SK-N-SH (cell line): Measurements from ENCODE around the gene RCSD1. TPM values are rescaled to one million over a fixed set of nuclear protein-coding genes. Genes with fewer than 3 reads are reported as not detected.

Source experiments
- CTCF ChIA-PET: fragments of 300-600, 350-600 bp; formaldehyde crosslinking; extraction: SDS; loops from one replicate; lab custom pipeline; 2021; lab: Yijun Ruan, JAX
- POLR2A ChIA-PET: fragments of 350-600 bp; sonication (Branson Sonifier 250); formaldehyde crosslinking; extraction: SDS; loops from one replicate; lab custom pipeline; 2020; ENCODE audit warnings: antibody characterized with exemption, inconsistent platforms; lab: Yijun Ruan, JAX
- DNase-seq: peaks from one replicate; pipeline ENCODE4 v3.0.0; 2012
- H2AFZ ChIP-seq: fragments of 200-600 bp; sonication (generic); 2 replicates; pipeline ENCODE4 v1.8.1; 2016; ENCODE audit warnings: antibody characterized with exemption, mild to moderate bottlenecking, low read depth
- H3F3A ChIP-seq: fragments of 200-600 bp; sonication (generic); replicated peaks from 2 replicates; pipeline ENCODE3; 2016; ENCODE audit warnings: antibody characterized with exemption, mild to moderate bottlenecking; ENCODE audit not compliant: insufficient read depth
- H3K27ac ChIP-seq, 2 experiments: fragments of 200-500 bp in 1 of 2; fragments of 200-600 bp in 1 of 2; sonication (Bioruptor generic) in 1 of 2; sonication (generic), shearing (Covaris generic) in 1 of 2; 2 replicates each; pipeline versions ENCODE4 v1.5.1 to v1.6.1; 2014 to 2016; ENCODE audit warnings: low read depth in 2 of 2, inconsistent platforms in 1 of 2, low read length in 1 of 2, mild to moderate bottlenecking in 1 of 2, mixed read lengths in 1 of 2
- H3K27me3 ChIP-seq: fragments of 200-600 bp; sonication (generic), shearing (Covaris generic); 2 replicates; pipeline ENCODE4 v1.6.1; 2016; ENCODE audit warnings: mixed run types; ENCODE audit not compliant: insufficient read depth
- H3K36me3 ChIP-seq, 2 experiments: fragments of 200-500 bp in 1 of 2; fragments of 200-600 bp in 1 of 2; sonication (Bioruptor generic) in 1 of 2; sonication (generic) in 1 of 2; replicated peaks in 1 of 2; 2 replicates each; pipeline versions ENCODE3 to v1.5.1; 2014 to 2016; ENCODE audit warnings: low read length in 1 of 2, mild to moderate bottlenecking in 1 of 2; ENCODE audit not compliant: insufficient read depth in 2 of 2, control insufficient read depth in 1 of 2
- H3K4me1 ChIP-seq, 2 experiments: fragments of 200-500 bp in 1 of 2; fragments of 200-600 bp in 1 of 2; sonication (Bioruptor generic) in 1 of 2; sonication (generic), shearing (Covaris generic) in 1 of 2; 2 replicates each; pipeline versions ENCODE4 v1.5.1 to v1.6.1; 2014 to 2016; ENCODE audit warnings: low read depth in 1 of 2, low read length in 1 of 2, mixed run types in 1 of 2; ENCODE audit not compliant: insufficient read depth in 2 of 2, control insufficient read depth in 1 of 2
- H3K4me2 ChIP-seq: fragments of 200-600 bp; sonication (generic), shearing (Covaris generic); 2 replicates; pipeline ENCODE4 v1.6.1; 2017; ENCODE audit warnings: mixed run types
- H3K4me3 ChIP-seq, 2 experiments: fragments of 200-500 bp in 1 of 2; fragments of 200-600 bp in 1 of 2; sonication (Bioruptor generic) in 1 of 2; sonication (generic), shearing (Covaris generic) in 1 of 2; 2 replicates each; pipeline versions ENCODE4 v1.5.1 to v1.8.1; 2014 to 2016; ENCODE audit warnings: low read depth in 2 of 2, inconsistent platforms in 1 of 2, low read length in 1 of 2, mild to moderate bottlenecking in 1 of 2, mixed read lengths in 1 of 2, moderate library complexity in 1 of 2
- H3K79me2 ChIP-seq: fragments of 200-600 bp; sonication (generic); 2 replicates; pipeline ENCODE4 v1.8.1; 2017; ENCODE audit warnings: mild to moderate bottlenecking; ENCODE audit not compliant: insufficient read depth
- H3K9ac ChIP-seq: fragments of 200-600 bp; sonication (generic); 2 replicates; pipeline ENCODE4 v1.6.1; 2017; ENCODE audit warnings: mixed run types
- H3K9me2 ChIP-seq: fragments of 200-600 bp; sonication (generic); 2 replicates; pipeline ENCODE4 v1.6.1; 2017; ENCODE audit warnings: mixed run types
- H3K9me3 ChIP-seq: fragments of 200-600 bp; sonication (generic); 2 replicates; pipeline ENCODE4 v1.6.1; 2017; ENCODE audit warnings: mixed run types, mild to moderate bottlenecking, moderate library complexity
- H4K20me1 ChIP-seq: fragments of 200-600 bp; sonication (generic); 2 replicates; pipeline ENCODE4 v1.6.1; 2017; ENCODE audit warnings: mild to moderate bottlenecking, mixed run types; ENCODE audit not compliant: insufficient read depth
- ELF1 ChIP-seq: IDR thresholded peaks from 2 replicates; pipeline ENCODE4 v1.4.0; 2012
- EP300 ChIP-seq, 2 experiments: IDR thresholded peaks; 2 replicates each; pipeline versions ENCODE4 v1.4.0 to v1.6.1; 2012; ENCODE audit warnings: borderline replicate concordance in 1 of 2, low read depth in 1 of 2, low read length in 1 of 2
- FOSL2 ChIP-seq: IDR thresholded peaks from 2 replicates; pipeline ENCODE4 v1.4.0; 2012; ENCODE audit warnings: low read depth, mild to moderate bottlenecking, moderate library complexity, borderline replicate concordance
- NFIC ChIP-seq: IDR thresholded peaks from 2 replicates; pipeline ENCODE4 v1.4.0; 2012; ENCODE audit warnings: borderline replicate concordance
- RXRA ChIP-seq: IDR thresholded peaks from 2 replicates; pipeline ENCODE4 v1.4.0; 2012; ENCODE audit warnings: low read depth, mild to moderate bottlenecking, borderline replicate concordance
- SIN3A ChIP-seq: IDR thresholded peaks from 2 replicates; pipeline ENCODE4 v1.6.1; 2012; ENCODE audit warnings: low read depth, mild to moderate bottlenecking, low read length, moderate library complexity, borderline replicate concordance
- WGBS: methylation state at CpG from one replicate; pipeline ENCODE4 v1.1.6; 2017; ENCODE audit warnings: low lambda C conversion rate; 5-methylcytosine and 5-hydroxymethylcytosine counted together
- polyA plus RNA-seq, 3 experiments: library from polyadenylated mRNA; depleted of rRNA; stranded (reverse); fragments of >200 nt; gene quantifications; 2 replicates each; pipeline ENCODE4 v1.2.3, GENCODE V29; 2012
- TF ChIP-seq, protein P1 (sequence below): IDR thresholded peaks from 2 replicates; pipeline ENCODE4 v1.4.0; 2012; ENCODE audit warnings: low read depth, borderline replicate concordance
- TF ChIP-seq, protein P2 (sequence below): IDR thresholded peaks from 2 replicates; pipeline ENCODE4 v1.4.0; 2012; ENCODE audit warnings: low read depth, borderline replicate concordance
- TF ChIP-seq, protein P3 (sequence below): fragments of 150-350 bp; IDR thresholded peaks from 2 replicates; pipeline ENCODE4 v1.6.1; 2016; ENCODE audit warnings: mild to moderate bottlenecking, low read depth, low read length
- TF ChIP-seq, protein P4 (sequence below): IDR thresholded peaks from 2 replicates; pipeline ENCODE4 v1.6.1; 2012; ENCODE audit warnings: mild to moderate bottlenecking, low read depth, low read length, moderate library complexity

Gene RCSD1
- polyA plus RNA-seq, 1 of the 3 experiments (the other 2 are of a cell fraction): 0.02 TPM

DNA sequence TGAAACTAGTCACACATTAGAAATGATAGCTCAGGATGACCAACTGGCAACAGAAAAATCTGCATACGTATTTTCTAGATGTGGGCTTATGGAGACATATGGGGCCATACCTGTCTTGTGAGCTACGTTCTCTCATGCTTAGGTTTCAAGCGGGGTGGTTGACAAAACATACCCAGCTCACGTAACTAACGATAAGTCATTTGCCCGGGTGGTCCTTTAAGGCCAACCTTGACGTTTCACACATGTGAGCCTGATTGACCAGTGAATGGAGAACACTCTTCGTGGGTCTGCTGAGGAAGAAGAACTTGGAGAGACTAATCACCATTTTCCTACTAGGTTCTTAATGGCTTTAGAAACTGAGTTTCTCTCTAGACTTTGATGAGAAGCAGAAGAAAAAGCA is 13.5 kb upstream of the RCSD1 start:
- H3F3A ChIP-seq: no peaks in the 10 kb centered on the region
- H3K9ac ChIP-seq: no peak overlapping the region
- H4K20me1 ChIP-seq: no peaks in the 10 kb centered on the region
- no peaks in the 10 kb centered on the region for H3K79me2 ChIP-seq
- no peak overlapping the region for H3K4me2 ChIP-seq
- H3K4me3 ChIP-seq: no peak overlapping the region
- no peaks in the 10 kb centered on the region for H3K9me2 ChIP-seq
- no peaks in the 10 kb centered on the region for H3K36me3 ChIP-seq
- H3K27ac ChIP-seq: no peak overlapping the region
- CTCF ChIA-PET: interaction anchor here (0.7 kb wide), 1 partner anchor 22 kb away, joined by 3 read pairs; no protein-coding TSS in a partner anchor
- no peak overlapping the region for H2AFZ ChIP-seq
- 84% methylated on average over 8 of the region's 8 CpGs for WGBS
- peaks cover 5% of the 10 kb centered on the region; the same call in 1 of the 2 replicates for H3K9me3 ChIP-seq
- TF ChIP-seq ELF1: no peak
- no peak for TF ChIP-seq FOSL2
- TF ChIP-seq RXRA: no peak
- TF ChIP-seq, protein P1, sequence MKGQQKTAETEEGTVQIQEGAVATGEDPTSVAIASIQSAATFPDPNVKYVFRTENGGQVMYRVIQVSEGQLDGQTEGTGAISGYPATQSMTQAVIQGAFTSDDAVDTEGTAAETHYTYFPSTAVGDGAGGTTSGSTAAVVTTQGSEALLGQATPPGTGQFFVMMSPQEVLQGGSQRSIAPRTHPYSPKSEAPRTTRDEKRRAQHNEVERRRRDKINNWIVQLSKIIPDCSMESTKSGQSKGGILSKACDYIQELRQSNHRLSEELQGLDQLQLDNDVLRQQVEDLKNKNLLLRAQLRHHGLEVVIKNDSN: no peak
- TF ChIP-seq SIN3A: no peak
- TF ChIP-seq, protein P2, sequence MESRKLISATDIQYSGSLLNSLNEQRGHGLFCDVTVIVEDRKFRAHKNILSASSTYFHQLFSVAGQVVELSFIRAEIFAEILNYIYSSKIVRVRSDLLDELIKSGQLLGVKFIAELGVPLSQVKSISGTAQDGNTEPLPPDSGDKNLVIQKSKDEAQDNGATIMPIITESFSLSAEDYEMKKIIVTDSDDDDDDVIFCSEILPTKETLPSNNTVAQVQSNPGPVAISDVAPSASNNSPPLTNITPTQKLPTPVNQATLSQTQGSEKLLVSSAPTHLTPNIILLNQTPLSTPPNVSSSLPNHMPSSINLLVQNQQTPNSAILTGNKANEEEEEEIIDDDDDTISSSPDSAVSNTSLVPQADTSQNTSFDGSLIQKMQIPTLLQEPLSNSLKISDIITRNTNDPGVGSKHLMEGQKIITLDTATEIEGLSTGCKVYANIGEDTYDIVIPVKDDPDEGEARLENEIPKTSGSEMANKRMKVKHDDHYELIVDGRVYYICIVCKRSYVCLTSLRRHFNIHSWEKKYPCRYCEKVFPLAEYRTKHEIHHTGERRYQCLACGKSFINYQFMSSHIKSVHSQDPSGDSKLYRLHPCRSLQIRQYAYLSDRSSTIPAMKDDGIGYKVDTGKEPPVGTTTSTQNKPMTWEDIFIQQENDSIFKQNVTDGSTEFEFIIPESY: no peak
- TF ChIP-seq, protein P3, sequence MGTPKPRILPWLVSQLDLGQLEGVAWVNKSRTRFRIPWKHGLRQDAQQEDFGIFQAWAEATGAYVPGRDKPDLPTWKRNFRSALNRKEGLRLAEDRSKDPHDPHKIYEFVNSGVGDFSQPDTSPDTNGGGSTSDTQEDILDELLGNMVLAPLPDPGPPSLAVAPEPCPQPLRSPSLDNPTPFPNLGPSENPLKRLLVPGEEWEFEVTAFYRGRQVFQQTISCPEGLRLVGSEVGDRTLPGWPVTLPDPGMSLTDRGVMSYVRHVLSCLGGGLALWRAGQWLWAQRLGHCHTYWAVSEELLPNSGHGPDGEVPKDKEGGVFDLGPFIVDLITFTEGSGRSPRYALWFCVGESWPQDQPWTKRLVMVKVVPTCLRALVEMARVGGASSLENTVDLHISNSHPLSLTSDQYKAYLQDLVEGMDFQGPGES: no peak
- TF ChIP-seq NFIC: no peak
- no peak for TF ChIP-seq EP300 (IDR thresholded peaks at IDR 0.05; ENCODE audit: borderline replicate concordance in 1 of 2, low read depth in 1 of 2, low read length in 1 of 2)
- TF ChIP-seq, protein P4, sequence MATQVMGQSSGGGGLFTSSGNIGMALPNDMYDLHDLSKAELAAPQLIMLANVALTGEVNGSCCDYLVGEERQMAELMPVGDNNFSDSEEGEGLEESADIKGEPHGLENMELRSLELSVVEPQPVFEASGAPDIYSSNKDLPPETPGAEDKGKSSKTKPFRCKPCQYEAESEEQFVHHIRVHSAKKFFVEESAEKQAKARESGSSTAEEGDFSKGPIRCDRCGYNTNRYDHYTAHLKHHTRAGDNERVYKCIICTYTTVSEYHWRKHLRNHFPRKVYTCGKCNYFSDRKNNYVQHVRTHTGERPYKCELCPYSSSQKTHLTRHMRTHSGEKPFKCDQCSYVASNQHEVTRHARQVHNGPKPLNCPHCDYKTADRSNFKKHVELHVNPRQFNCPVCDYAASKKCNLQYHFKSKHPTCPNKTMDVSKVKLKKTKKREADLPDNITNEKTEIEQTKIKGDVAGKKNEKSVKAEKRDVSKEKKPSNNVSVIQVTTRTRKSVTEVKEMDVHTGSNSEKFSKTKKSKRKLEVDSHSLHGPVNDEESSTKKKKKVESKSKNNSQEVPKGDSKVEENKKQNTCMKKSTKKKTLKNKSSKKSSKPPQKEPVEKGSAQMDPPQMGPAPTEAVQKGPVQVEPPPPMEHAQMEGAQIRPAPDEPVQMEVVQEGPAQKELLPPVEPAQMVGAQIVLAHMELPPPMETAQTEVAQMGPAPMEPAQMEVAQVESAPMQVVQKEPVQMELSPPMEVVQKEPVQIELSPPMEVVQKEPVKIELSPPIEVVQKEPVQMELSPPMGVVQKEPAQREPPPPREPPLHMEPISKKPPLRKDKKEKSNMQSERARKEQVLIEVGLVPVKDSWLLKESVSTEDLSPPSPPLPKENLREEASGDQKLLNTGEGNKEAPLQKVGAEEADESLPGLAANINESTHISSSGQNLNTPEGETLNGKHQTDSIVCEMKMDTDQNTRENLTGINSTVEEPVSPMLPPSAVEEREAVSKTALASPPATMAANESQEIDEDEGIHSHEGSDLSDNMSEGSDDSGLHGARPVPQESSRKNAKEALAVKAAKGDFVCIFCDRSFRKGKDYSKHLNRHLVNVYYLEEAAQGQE: no peak
- no peak for DNase-seq
- no peaks in the 10 kb centered on the region for H3K27me3 ChIP-seq
- H3K4me1 ChIP-seq: no peaks in the 10 kb centered on the region; a peak in 1 of 4 replicates
- POLR2A ChIA-PET: no interaction called here
